HL-60/S4 treated with phorbol 12-myristate 13-acetate at 8.2 ng/mL for 4 days and 3 days (cell line): ENCODE results near the gene SPCS3.
"Not testable (repeated sequence)": the region's sequence is repeated elsewhere in the genome, so short reads cannot be mapped to it uniquely, and the experiment has no call there.

Experiments
- in situ Hi-C: fragments of 300-500 bp; cut with MboI; formaldehyde crosslinking; loops from 2 replicates; pipeline ENCODE4 v1.15.0; 2022; ENCODE audit warnings: low sequenced_read_pairs

SPCS3 gene

GRCh38 chr4:176302283-176303275 lies 17.2 kb upstream of the SPCS3 start:
- in situ Hi-C loops = no loop called here

GRCh38 chr4:176303938-176304337 lies 15.8 kb upstream of the SPCS3 start:
- in situ Hi-C loops = no loop called here

DNA sequence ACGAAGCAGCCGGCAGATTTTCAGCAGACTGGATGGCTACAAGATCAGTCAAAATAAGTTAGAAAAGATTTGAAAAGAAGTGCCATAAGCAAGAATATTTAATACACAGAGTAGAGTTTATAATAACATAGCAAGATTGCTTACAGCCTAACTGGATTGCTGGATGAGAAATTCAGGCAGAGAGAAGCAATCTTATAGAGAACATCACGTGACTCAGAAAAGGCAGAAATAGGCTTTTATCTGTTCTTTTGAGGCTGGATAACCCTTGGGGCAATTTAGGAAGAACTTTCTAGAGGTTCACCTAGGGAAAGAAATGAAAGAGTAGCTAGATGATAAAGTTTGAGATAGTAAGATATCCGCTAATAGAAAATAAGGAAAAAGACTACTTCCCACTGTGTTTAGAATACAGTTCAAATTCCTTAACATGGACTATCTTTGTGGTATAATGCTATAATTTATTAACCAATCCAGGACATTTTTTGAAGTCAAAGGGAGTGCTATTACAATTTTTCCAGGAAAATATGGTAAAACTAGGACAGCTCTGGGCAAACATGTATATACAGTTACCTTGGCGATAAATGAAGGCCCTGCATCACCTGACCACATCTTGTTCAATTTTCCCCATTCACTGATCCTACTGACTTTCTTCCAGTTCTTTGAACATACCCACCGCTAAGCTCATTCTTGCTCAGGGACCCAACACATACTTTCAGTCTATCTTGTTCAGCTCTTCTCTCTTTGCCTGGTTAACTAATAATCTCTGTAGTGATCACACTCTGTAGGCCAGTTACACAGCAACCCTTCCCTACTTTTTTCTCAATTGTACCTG lies 12.7 kb upstream of the SPCS3 start:
- in situ Hi-C loops = no loop called here

GRCh38 chr4:176307666-176307930 lies 12.2 kb upstream of the SPCS3 start:
- in situ Hi-C loops = no loop called here

- in situ Hi-C loops = no loop called here
Measured at GRCh38 chr4:176308441-176308840, 11.3 kb upstream of the SPCS3 start.

DNA sequence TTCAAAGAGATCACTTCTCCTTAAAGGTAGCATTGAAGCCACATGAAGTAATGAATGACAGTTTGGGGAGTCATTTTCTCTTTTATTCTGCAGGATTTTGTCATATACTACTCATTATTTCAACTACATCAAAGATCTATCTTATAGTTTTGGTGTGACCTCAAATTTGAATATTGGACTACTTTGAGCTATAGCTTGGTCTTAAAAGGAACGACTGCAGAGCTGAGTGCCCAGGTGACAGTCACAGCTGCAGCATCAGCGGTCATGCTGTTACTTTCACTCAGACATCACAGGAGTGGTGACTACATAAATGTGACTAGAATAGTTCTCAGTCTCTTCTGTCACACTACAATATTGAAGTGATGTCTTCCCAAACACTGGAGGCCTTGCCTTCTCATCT lies 10.7 kb upstream of the SPCS3 start:
- in situ Hi-C loops = no loop called here

DNA sequence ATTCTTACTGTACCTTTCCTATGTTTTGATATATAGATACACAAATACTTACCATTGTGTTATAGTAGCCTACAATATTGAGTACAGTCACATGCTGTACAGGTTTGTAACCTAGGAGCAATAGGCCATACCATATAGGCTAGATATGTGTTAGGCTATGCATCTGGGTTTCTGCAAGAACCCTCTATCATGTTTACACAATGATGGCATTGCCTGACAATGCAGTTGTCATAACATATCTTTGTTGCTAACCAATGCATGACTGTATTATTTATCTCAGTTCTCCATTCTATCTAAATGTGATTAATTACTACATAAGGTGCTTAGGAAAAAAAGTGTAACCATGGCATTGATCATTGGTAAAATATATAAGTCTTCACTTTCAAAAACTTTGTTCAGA lies 10.0 kb upstream of the SPCS3 start:
- in situ Hi-C loops = no loop called here

DNA sequence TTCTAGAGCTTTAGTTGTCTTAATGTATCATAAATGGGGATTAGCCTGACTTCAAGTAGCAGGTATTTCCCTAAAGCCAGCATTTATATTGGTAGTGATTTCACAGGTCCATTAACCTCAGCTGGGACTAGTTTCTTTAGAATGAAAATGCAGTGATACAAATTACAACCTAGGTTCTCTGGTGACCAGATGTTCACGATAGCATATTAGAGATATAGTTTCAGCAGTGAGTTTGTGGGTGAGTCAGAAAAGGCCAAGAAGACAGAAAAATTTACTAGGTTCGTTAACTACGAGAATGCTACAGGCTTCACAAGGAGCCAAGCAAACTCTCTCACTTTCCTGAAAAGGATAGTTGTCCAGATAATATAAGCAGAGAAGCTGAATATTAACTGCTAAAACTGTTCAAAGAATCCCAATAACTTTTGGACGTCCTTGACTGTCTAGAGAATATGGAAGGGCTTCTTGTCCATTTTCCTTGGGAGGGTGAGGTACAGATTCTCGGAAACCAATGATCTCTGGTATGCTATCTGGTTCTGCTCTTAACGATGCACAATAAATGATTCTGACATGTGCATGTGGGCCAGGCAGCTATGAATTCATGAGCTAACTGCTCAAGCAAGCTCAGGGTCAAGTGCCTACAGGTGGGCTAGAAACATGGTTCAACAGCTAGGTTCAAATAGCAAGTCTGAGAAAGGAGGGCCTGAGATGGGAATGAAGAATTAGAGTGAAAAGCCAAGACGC lies 6.0 kb upstream of the SPCS3 start:
- in situ Hi-C loops = no loop called here

- in situ Hi-C loops = no loop called here
Measured at GRCh38 chr4:176319151-176319703, 539 bp upstream of the SPCS3 start.

GRCh38 chr4:176320340-176320975 lies 692 bp downstream of the SPCS3 start:
- in situ Hi-C loops = no loop called here

- in situ Hi-C loops = no loop called here
Measured at GRCh38 chr4:176320976-176321361, 1.2 kb downstream of the SPCS3 start.

DNA sequence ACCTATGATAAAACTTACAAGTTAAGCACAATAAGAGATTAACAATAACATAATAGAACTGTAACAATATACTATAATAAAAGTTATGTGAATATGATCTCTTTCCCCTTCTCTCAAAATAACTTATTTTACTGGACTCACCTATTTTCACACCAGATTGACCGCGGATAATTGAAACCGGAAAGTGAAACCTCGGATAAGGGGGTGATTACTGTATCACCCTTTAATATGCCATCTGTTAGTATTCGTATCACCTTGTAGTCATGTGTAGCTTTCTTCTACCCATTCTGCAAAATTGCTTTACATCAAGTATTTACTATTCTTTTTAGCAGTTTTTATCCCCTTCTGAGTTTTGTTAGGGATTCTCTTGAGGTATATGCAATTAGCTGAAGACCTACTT lies 1.8 kb downstream of the SPCS3 start:
- in situ Hi-C loops = no loop called here

GRCh38 chr4:176323511-176324160 lies 3.9 kb downstream of the SPCS3 start:
- in situ Hi-C loops = no loop called here

- in situ Hi-C loops = not testable (repeated sequence)
Measured at GRCh38 chr4:176324876-176325275, 5.1 kb downstream of the SPCS3 start.

DNA sequence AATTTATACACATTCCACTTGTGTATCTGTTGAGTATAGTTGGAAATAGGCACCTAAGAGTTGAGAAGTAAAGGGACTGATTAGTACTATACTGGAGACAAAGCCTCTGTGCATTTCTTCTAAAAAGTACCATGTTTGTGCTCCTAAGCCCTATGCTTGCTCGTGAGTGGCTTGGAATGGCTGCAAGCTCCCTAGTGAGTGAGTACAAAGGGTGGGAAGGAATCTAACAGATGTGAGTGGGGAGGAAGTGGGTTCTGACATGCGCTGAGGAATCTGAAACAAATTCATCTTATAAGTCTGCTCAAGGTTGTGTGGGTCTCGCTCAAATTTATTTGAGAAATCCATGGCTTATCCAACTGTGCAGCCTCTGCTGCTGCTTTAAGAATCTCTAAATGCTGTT lies 13.3 kb downstream of the SPCS3 start:
- in situ Hi-C loops = no loop called here

DNA sequence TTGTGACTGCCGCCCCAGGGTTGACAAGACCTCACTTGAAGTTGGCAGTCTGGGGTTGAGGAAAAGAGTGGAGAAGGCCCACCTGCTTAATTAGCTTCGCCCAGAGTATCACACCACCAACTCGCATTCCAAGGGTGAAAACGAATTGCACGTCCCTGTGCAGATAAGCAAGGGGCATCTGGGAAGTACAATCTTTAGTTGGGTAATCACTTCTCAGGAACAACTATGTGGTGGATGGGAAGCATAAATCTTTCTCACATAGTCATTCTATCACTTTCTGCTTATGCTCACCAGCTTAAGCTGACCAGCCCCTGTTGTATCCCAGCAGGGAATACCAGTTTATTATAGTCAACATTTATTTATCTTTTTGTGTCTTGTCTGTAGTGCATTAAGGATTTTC lies 14.3 kb downstream of the SPCS3 start:
- in situ Hi-C loops = no loop called here

GRCh38 chr4:176335421-176335820 lies 15.7 kb downstream of the SPCS3 start:
- in situ Hi-C loops = no loop called here

GRCh38 chr4:176339936-176340761 lies 20.4 kb downstream of the SPCS3 start:
- in situ Hi-C loops = no loop called here
